BLaER1 (cell line): Measurements from ENCODE around the gene ZC3H4.

Experiments
- H3K27ac ChIP-seq: shearing (Covaris generic); formaldehyde crosslinking; 2 replicates; pipeline ENCODE4 v1.8.1; 2022
- H3K27me3 ChIP-seq: shearing (Covaris generic); formaldehyde crosslinking; 2 replicates; pipeline ENCODE4 v1.8.1; 2022
- H3K36me3 ChIP-seq: shearing (Covaris generic); formaldehyde crosslinking; 2 replicates; pipeline ENCODE4 v1.8.1; 2022
- H3K4me1 ChIP-seq: shearing (Covaris generic); formaldehyde crosslinking; 2 replicates; pipeline ENCODE4 v1.8.1; 2022
- H3K4me2 ChIP-seq: shearing (Covaris generic); formaldehyde crosslinking; 2 replicates; pipeline ENCODE4 v1.8.1; 2022
- H3K4me3 ChIP-seq: shearing (Covaris generic); formaldehyde crosslinking; 2 replicates; pipeline ENCODE4 v1.8.1; 2022
- H3K9ac ChIP-seq: shearing (Covaris generic); formaldehyde crosslinking; 2 replicates; pipeline ENCODE4 v1.8.1; 2022
- H3K9me3 ChIP-seq: shearing (Covaris generic); formaldehyde crosslinking; 2 replicates; pipeline ENCODE4 v1.8.1; 2022
- H4K20me1 ChIP-seq: shearing (Covaris generic); formaldehyde crosslinking; 2 replicates; pipeline ENCODE4 v1.8.1; 2022
- Cebpa-rat ChIP-seq: shearing (Covaris generic); IDR thresholded peaks from 2 replicates; pipeline ENCODE4 v1.8.1; 2022

Gene ZC3H4

DNA sequence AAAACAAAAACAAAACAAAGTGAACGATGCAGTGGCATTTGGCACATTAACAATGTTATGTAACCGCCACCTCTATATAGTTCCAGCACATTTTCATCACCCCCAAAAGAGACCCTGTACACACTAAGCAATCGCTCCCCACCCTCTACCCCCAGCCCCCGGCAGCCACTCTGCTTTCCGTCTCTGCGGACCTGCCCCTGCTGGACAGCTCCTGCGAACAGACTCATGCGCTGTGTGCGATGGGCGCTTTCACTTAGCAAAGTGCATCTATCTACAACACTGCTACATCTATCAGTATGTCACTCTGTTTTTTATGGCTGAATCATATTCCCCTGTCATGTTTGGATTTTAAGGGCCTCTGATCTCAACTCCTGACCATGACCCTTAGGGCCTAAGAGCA, 40.0 kb downstream of the ZC3H4 start:
- Histone ChIP-seq H3K27ac (0 out of 2 replicates have a peak overlapping the region, but pooled peaks have one; percentile 24), H3K4me1 (peaks cover 18% of the 10 kb centered on the region), H3K4me3 (no peak overlapping the region), H3K4me2 (no peak overlapping the region), H3K9ac (no peak overlapping the region), H3K9me3 (no peaks in the 10 kb centered on the region), H3K36me3 (peaks cover 99% of the 10 kb centered on the region), H4K20me1 (peaks cover 70% of the 10 kb centered on the region), H3K27me3 (no peaks in the 10 kb centered on the region)
- no peak for TF ChIP-seq Cebpa-rat

DNA sequence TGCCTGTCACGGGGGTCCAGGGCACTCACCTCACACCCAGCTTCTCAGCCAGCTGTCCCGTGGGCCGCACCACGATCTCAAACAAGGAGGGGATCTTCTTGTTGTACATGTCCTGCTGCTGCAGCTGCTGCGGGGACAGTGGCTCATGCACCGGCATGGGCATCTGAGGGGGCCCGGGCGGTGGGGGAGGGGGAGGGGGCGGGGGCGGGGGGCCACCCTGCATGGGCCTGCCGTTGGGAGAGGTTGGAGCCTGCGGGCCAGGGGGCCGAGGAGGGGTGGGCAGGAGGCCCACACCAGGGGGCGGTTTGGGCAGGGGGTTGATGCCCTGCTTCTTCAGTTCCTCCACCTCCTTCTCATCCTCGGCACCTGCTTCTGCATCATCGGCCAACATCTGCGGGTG, 41.3 kb downstream of the ZC3H4 start:
- H3K4me3 ChIP-seq = no peak overlapping the region
- no peaks in the 10 kb centered on the region for H3K27me3 ChIP-seq
- H3K9ac ChIP-seq = no peak overlapping the region
- H3K27ac ChIP-seq = no peak overlapping the region
- peaks cover 18% of the 10 kb centered on the region for H3K4me1 ChIP-seq
- H3K4me2 ChIP-seq = no peak overlapping the region
- H4K20me1 ChIP-seq = peaks cover 82% of the 10 kb centered on the region
- no peaks in the 10 kb centered on the region for H3K9me3 ChIP-seq
- no peak for TF ChIP-seq Cebpa-rat
- peaks cover 99% of the 10 kb centered on the region for H3K36me3 ChIP-seq

DNA sequence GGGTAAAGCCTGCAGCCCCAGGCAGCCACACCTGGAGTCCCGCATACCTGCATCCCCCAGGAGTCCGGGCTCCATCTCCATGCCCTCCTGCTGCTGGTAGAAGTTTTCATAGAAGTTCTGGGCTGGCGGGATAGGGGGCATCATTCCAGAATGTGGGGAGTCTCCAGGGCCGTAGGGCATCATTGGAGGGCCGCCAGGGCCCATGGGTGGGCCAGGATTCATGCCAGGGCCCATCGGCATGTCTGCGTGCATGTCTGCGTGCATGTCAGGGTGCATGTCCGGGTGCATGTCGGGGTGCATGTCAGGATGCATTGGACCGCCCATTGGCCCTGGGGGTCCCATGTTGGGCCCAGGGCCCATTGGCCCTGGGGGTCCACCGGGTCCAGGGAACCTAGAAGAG, 41.8 kb downstream of the ZC3H4 start:
- no peak overlapping the region for H3K4me3 ChIP-seq
- peaks cover 99% of the 10 kb centered on the region for H3K36me3 ChIP-seq
- no peaks in the 10 kb centered on the region for H3K9me3 ChIP-seq
- H3K27me3 ChIP-seq = no peaks in the 10 kb centered on the region
- peaks cover 88% of the 10 kb centered on the region for H4K20me1 ChIP-seq
- no peak overlapping the region for H3K4me2 ChIP-seq
- H3K9ac ChIP-seq = no peak overlapping the region
- TF ChIP-seq Cebpa-rat = no peak
- no peak overlapping the region for H3K27ac ChIP-seq
- peaks cover 18% of the 10 kb centered on the region for H3K4me1 ChIP-seq

DNA sequence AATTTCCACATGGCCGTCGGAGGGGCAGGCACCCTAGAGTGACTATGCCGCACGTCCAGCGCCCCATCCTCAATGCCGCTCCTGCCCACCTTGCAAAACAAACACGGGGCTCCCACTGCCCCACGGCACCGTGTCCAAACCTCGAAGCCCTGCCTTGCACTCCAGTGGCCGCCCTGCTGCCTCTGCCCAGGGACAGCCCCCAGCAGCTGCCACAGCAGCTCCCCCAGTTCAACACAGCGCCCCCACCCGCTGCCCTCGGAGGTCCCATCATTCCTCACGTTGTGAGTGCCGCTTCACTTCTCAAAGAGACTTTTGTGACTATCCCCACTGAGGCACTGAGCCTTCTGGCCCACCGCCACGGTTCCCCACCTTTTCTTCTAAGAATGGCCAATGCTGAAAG, 42.8 kb downstream of the ZC3H4 start:
- Histone ChIP-seq H3K36me3 (peaks cover 99% of the 10 kb centered on the region), H3K27ac (no peak overlapping the region), H3K4me1 (peaks cover 18% of the 10 kb centered on the region), H3K27me3 (no peaks in the 10 kb centered on the region), H3K4me2 (no peak overlapping the region), H4K20me1 (peaks cover 86% of the 10 kb centered on the region), H3K4me3 (no peak overlapping the region), H3K9me3 (no peaks in the 10 kb centered on the region), H3K9ac (no peak overlapping the region)
- no peak for TF ChIP-seq Cebpa-rat

DNA sequence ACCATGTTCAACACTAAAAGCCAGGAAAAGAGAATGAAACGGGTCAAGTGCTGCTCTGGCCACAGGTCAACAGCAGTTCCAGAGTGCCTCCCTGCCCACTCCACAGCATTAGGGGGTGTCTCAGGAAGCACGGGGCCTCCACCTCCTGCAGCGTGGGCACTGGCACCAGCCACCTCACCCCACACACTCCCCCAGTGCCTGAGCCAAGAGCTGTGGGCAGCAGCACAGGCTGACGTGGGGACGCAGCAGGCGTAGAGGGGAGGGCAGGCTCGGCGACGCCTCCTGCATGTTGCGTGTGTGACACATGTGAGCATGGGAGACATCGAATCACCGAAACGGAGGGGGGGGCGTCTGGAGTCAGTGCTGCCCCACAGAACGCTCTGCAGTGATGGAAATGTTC, 43.8 kb downstream of the ZC3H4 start:
- H4K20me1 ChIP-seq = peaks cover 86% of the 10 kb centered on the region
- no peak overlapping the region for H3K4me3 ChIP-seq
- H3K4me1 ChIP-seq = peaks cover 9% of the 10 kb centered on the region
- peaks cover 99% of the 10 kb centered on the region for H3K36me3 ChIP-seq
- no peak overlapping the region for H3K27ac ChIP-seq
- no peak for TF ChIP-seq Cebpa-rat
- no peak overlapping the region for H3K9ac ChIP-seq
- H3K4me2 ChIP-seq = no peak overlapping the region
- H3K27me3 ChIP-seq = no peaks in the 10 kb centered on the region
- H3K9me3 ChIP-seq = no peaks in the 10 kb centered on the region

DNA sequence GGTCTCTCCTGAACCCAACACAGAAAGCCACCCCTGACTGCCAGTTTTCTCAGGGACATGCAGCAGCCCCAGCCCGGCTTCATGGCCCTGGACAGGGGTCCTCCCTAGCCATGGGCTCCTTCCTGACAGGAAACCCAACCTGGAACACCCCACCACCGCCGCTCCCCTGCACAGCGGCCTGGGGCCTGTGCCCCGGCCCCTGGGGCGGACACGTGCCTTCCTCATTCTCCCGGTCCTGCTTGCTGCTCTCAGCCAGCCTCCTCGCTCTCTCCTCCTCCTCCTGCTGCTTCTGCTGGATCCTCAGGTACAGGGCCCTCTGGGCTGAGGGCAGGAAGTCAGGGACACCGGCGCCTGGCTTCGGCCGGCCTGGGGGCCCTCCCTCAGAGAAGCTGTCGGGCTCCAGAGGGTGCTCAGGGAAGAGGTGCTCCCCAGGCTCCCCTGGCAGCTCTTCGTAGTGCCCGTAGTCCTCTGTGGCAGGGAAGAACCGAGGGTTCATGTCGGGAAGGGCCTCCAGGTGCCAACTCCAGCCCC, 44.6 kb downstream of the ZC3H4 start:
- Histone ChIP-seq H3K4me2 (no peak overlapping the region), H3K9me3 (no peaks in the 10 kb centered on the region), H3K36me3 (peaks cover 98% of the 10 kb centered on the region), H3K27ac (no peak overlapping the region), H3K4me1 (peaks cover under 1% of the 10 kb centered on the region; the same call in 1 of the 2 replicates), H4K20me1 (peaks cover 85% of the 10 kb centered on the region), H3K27me3 (no peaks in the 10 kb centered on the region), H3K9ac (no peak overlapping the region), H3K4me3 (no peak overlapping the region)
- no peak for TF ChIP-seq Cebpa-rat

DNA sequence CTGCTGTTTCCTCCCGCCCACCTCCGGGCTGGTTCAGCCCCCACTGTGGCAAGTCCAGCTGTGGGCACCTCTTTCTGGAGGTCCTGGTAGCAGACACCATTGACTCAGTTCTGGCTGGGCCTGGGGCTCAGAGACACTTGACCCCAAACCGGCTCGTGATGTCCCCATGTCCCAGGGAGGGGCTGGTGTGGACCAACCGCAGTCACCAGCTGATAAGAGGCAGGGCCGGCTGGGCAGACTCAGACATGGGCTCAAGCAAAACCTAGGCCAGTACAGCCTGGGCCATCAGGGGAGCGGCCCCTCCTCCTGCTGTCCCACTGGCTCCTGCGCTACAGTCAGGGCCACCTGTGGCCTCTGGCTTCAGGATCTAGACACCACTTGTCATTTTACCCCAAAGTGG, 45.3 kb downstream of the ZC3H4 start:
- H4K20me1 ChIP-seq = peaks cover 86% of the 10 kb centered on the region
- TF ChIP-seq Cebpa-rat = no peak

DNA sequence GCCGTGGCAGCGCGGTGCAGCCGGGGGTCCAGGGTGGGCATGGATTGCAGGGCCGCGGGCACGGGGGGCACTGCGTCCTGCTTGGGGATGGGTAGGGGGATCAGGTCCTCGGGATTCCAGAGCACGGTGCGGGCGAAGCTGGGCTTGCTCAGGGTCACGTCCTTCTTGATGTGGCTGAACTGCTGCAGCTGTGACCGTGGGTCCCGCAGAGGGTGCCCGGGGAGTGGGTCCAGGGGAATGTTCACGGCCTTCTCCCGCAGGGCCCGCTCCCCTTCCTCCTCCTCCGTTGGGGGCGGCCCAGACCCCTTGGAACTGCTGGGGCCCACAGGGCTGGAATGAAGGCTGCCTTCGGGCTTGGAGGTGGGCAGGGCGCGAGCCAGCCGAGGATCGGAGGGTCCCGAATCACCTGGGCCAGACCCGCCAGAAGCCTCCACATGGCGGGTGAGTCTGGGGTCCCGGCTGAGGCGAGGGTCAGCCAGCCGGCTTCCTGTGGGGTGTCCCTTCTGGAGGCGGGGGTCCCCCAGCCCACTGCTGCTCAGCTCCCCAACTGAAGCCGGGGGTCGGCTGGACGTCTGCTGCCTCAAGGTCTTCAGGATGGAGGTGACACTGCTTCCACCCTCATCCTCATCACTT, 46.2 kb downstream of the ZC3H4 start:
- no peaks in the 10 kb centered on the region for H3K9me3 ChIP-seq
- H3K4me1 ChIP-seq = no peaks in the 10 kb centered on the region
- H4K20me1 ChIP-seq = peaks cover 84% of the 10 kb centered on the region
- peaks cover 94% of the 10 kb centered on the region for H3K36me3 ChIP-seq
- H3K27ac ChIP-seq = no peak overlapping the region
- no peak overlapping the region for H3K4me2 ChIP-seq
- no peak overlapping the region for H3K9ac ChIP-seq
- no peak overlapping the region for H3K4me3 ChIP-seq
- no peaks in the 10 kb centered on the region for H3K27me3 ChIP-seq
- TF ChIP-seq Cebpa-rat = no peak

More for the DNA sequence above, 45.3 kb downstream of the ZC3H4 start:
- H3K9me3 ChIP-seq = no peaks in the 10 kb centered on the region
- no peaks in the 10 kb centered on the region for H3K27me3 ChIP-seq
- H3K4me1 ChIP-seq = no peaks in the 10 kb centered on the region
- H3K27ac ChIP-seq = no peak overlapping the region
- H3K9ac ChIP-seq = no peak overlapping the region
- no peak overlapping the region for H3K4me3 ChIP-seq
- peaks cover 97% of the 10 kb centered on the region for H3K36me3 ChIP-seq
- H3K4me2 ChIP-seq = no peak overlapping the region

DNA sequence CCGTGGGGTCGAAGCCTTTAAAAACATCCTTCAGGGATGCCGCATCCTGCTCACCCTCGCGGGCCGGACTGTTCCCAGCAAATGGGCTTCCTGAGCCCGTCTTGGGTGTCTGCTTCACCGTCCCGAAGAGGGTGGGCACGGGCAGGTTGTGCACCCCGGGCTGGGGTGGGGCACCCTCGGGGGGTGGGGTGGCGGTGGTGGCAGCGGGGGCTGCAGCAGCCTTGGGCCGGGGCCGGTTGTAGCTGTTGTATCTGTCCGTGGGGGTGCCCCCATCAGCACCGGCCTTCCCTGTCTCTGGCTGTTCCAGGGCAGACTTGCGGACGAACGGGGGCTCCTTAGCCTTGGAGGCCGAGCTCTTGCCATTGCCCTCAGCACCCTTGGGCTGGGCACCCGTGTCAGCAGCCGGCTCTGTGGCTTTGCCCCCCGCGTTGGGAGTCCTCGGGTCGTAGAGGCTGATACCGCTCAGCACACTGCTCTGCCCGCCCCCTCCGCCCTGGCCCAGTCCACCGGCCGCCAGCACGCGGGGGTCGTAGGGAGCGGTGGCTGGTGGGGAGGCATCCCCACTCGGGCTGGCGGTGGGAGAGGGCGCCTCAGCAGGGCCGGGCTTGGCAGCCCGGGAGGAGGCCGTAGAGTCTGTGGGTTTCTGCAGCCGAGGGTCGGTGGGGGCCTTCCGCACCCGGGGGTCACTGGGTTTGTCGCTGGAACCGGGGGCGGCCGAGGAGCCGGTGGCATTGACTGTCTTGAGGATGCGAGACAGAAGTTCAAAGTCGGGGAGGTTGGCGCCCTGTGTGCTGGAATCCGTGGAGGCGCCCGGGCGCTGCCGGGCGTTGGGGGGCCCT, 47.0 kb downstream of the ZC3H4 start:
- peaks cover 90% of the 10 kb centered on the region for H3K36me3 ChIP-seq
- H3K9ac ChIP-seq = no peak overlapping the region
- H3K27ac ChIP-seq = no peak overlapping the region
- no peaks in the 10 kb centered on the region for H3K4me1 ChIP-seq
- H3K27me3 ChIP-seq = no peaks in the 10 kb centered on the region
- H3K4me3 ChIP-seq = no peak overlapping the region
- H3K4me2 ChIP-seq = no peak overlapping the region
- no peak for TF ChIP-seq Cebpa-rat
- peaks cover 80% of the 10 kb centered on the region for H4K20me1 ChIP-seq
- no peaks in the 10 kb centered on the region for H3K9me3 ChIP-seq

DNA sequence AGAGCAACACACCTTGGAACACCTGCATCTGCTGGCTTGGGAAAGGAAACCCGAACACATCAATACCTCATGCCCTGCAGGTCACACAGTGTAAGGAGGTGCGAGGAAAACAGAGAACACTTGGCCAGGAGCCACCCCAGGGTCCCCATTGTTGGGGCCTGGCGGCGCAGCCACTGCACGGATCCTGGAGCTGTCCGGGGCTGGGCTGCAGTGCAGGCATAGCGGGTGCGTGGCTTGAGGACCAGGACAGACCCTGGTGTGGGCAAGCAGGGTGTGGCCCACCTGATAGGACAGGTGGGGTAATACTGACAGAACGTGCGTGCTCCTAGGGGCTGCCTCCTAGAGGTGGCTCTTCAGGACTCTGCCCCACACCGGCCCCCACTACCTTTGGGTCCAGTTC, 48.3 kb downstream of the ZC3H4 start:
- H3K4me3 ChIP-seq = no peak overlapping the region
- no peaks in the 10 kb centered on the region for H3K9me3 ChIP-seq
- no peak overlapping the region for H3K27ac ChIP-seq
- H3K36me3 ChIP-seq = peaks cover 76% of the 10 kb centered on the region
- H3K4me2 ChIP-seq = no peak overlapping the region
- H3K4me1 ChIP-seq = no peaks in the 10 kb centered on the region
- no peaks in the 10 kb centered on the region for H3K27me3 ChIP-seq
- H3K9ac ChIP-seq = no peak overlapping the region
- no peak for TF ChIP-seq Cebpa-rat
- peaks cover 67% of the 10 kb centered on the region for H4K20me1 ChIP-seq
